Neural progenitor cell (in vitro differentiated cells): ENCODE data around the gene NR3C2.

Experiments used
- EZH2 ChIP-seq: fragments of 200-600 bp; sonication (generic); IDR thresholded peaks from 2 replicates; pipeline ENCODE4 v1.6.1; 2017; ENCODE audit warnings: antibody characterized with exemption, mild to moderate bottlenecking, moderate library complexity
- TF ChIP-seq, protein P1 (sequence below): fragments of 200-600 bp; sonication (generic); IDR thresholded peaks from 2 replicates; pipeline ENCODE4 v1.5.1; 2017; ENCODE audit warnings: antibody characterized with exemption, mild to moderate bottlenecking

GRCh38 chr4:148445860-148446330 lies 3.7 kb upstream of the NR3C2 start:
- TF ChIP-seq, protein P1, sequence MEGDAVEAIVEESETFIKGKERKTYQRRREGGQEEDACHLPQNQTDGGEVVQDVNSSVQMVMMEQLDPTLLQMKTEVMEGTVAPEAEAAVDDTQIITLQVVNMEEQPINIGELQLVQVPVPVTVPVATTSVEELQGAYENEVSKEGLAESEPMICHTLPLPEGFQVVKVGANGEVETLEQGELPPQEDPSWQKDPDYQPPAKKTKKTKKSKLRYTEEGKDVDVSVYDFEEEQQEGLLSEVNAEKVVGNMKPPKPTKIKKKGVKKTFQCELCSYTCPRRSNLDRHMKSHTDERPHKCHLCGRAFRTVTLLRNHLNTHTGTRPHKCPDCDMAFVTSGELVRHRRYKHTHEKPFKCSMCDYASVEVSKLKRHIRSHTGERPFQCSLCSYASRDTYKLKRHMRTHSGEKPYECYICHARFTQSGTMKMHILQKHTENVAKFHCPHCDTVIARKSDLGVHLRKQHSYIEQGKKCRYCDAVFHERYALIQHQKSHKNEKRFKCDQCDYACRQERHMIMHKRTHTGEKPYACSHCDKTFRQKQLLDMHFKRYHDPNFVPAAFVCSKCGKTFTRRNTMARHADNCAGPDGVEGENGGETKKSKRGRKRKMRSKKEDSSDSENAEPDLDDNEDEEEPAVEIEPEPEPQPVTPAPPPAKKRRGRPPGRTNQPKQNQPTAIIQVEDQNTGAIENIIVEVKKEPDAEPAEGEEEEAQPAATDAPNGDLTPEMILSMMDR = no peak
- no peak for TF ChIP-seq EZH2
